ENCODE measurements around the gene PTPRM.

- TF ChIP-seq CTCF (IDR thresholded peaks at IDR 0.05): no peak
- no peak for TF ChIP-seq POLR2A (IDR thresholded peaks at IDR 0.05)
Observed at GRCh38 chr18:7979714-7980113, 412.6 kb downstream of the PTPRM start.

Measured in lower leg skin (tissue), 3 donors.